ENCODE results near the gene ING4.
A peak's percentile ranks its signal among the peaks of the same experiment; 100 is the strongest.

The ING4 gene

DNA sequence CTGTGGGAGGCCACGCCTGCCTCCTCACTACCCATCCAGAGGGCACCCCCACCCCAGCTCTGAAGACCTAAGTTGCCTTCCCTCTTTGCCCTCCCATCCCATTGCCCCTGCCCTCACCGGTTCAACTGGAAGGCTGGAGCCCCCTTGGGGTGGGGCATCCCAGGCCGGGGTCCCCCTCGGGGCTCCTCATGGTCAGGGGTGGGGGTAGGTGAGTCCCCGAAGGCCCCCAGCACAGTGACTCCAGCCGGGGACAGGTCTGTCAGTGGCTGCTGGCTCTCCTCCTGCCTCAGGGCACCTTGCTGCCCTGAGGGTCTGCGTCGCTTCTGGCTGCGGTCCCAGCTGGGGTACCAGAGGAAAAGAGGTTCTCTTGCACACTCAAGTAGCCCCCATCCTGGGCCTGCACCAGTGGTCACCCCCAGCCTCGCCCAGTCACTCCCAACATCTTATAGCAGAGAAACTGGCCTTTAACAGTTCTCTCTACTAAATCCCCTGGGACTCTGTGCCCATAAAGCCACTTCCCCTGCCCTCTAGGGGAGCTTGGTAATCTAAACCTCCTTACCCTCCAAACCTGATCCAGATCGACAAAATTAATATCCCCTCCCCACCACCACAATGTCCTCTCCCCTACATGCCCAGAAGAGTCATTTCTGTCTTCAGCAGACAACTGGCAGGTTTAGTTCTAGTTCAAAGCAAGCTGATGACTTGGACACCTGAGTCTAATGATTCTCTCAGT is 32.6 kb upstream of the ING4 start:
- no peak for TF ChIP-seq CTCF (IDR thresholded peaks at IDR 0.05; ENCODE audit: extremely low read depth, insufficient read depth, missing control alignments)
- in situ Hi-C loops (cut with MboI; ENCODE audit: low pct_unique_long_range_greater_than_20kb, low sequenced_read_pairs, unreplicated experiment) = no loop called here
- no peak for DNase-seq (ENCODE audit: low spot score)

GRCh38 chr12:6694701-6695100 is 31.8 kb upstream of the ING4 start:
- no peak for DNase-seq (ENCODE audit: low spot score)
- in situ Hi-C loops (cut with MboI; ENCODE audit: low pct_unique_long_range_greater_than_20kb, low sequenced_read_pairs, unreplicated experiment) = no loop called here
- TF ChIP-seq CTCF (IDR thresholded peaks at IDR 0.05; ENCODE audit: extremely low read depth, insufficient read depth, missing control alignments) = no peak

DNA sequence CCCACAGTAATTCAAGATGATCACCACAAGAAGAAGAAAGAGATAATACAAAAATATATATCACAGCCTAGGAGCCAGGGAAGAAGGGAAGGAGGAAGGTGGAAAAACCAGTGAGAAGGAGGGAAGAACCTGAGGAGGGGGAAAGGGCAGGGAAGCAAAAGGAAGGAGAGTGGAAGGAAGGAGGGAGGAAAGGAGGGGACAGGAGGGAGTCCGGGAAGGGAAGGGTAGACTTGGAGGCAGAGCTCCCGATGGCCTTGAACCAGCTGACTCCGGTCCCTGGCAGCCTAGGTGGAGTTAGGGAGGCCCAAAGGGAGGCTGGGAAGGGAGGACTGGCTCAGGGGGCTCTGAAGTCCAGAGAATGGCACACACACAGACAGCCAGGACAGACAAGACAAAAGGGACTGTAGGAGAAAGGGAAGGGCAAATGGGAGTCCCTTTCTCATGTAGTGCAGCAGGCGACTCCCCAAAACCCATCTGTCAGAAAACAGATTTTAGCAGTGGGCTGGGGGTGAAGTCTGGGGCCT is 31.0 kb upstream of the ING4 start:
- in situ Hi-C loops (cut with MboI; ENCODE audit: low pct_unique_long_range_greater_than_20kb, low sequenced_read_pairs, unreplicated experiment) = no loop called here
- TF ChIP-seq CTCF (IDR thresholded peaks at IDR 0.05; ENCODE audit: extremely low read depth, insufficient read depth, missing control alignments) = no peak

GRCh38 chr12:6692888-6693287 is 30.0 kb upstream of the ING4 start:
- no peak for DNase-seq (ENCODE audit: low spot score)
- TF ChIP-seq CTCF (IDR thresholded peaks at IDR 0.05; ENCODE audit: extremely low read depth, insufficient read depth, missing control alignments) = no peak
- in situ Hi-C loops (cut with MboI; ENCODE audit: low pct_unique_long_range_greater_than_20kb, low sequenced_read_pairs, unreplicated experiment) = no loop called here

More for the DNA sequence above, 31.0 kb upstream of the ING4 start:
- no peak for DNase-seq (ENCODE audit: low spot score)

DNA sequence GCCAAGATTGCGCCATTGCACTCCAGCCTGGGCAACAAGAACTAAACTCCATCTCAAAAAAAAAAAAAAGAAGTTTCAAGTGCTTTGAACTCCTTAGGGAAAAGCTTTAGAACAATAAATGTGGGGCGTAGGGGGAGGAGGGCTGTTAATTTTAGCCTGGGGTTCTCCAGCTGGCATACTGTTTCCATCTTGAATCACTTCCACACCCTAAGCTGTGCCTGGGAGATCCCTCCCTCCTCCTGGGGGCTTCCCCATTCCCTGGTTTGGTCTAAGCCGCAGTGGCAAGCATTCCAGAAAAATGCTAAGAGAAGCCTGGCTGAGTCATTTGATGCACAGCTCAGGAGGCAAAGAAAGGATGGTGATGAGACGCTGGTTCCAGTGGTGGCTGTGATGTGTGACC is 28.6 kb upstream of the ING4 start:
- no peak for DNase-seq (ENCODE audit: low spot score)
- TF ChIP-seq CTCF (IDR thresholded peaks at IDR 0.05; ENCODE audit: extremely low read depth, insufficient read depth, missing control alignments) = no peak
- in situ Hi-C loops (cut with MboI; ENCODE audit: low pct_unique_long_range_greater_than_20kb, low sequenced_read_pairs, unreplicated experiment) = no loop called here

DNA sequence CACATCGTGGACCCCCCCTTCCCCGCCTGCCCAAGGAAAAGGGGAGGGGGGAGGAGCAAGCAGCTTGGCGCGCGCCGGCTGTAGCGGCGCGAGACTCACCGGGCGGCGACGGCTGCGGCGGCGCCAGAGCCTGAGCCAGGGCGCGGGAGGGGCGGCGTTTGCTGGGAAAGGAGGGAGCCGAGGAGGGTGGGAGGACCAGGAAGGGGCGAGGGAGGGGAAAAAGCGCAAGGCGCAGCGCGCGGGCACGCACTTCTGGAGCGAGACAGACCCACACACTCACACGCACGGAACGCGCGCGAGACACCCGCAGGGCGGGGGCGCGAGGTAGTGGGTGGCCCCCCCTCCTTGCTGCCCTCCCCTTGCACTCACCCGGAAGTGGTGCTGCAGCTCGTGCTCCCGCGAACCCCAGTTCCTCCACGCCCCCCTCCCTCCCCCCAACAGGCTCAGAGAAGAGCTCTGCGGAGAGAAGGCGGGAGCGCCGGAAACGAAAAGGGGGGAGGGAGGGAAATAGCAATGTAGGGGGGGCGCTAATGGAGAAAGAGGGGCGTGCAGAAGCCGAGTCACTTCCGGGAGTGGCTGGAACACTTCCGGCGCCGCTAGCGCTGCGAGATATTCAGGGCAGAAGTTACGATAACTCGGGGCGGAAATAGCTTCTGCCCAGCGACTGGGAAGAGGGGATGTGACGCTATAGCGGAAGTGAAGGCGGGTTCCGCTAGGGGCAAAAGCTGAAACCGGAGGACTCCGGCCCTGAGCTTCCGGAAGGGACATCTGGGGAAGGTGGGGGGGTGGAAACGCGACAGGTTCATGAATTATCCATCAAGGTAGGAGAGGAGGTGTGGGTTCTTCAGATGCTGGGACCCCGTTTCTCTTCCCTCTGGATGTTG is 26.3 kb upstream of the ING4 start, which contains the start of gene ZNF384:
TSS of gene ZNF384 (minus strand) at position 377 of the 884 bp plus-strand sequence. CDS start 9,855 bp downstream, outside the sequence.
- peak; percentile 96 for DNase-seq (ENCODE audit: low spot score)
- in situ Hi-C loops (cut with MboI; ENCODE audit: low pct_unique_long_range_greater_than_20kb, low sequenced_read_pairs, unreplicated experiment) = no loop called here
- TF ChIP-seq CTCF (IDR thresholded peaks at IDR 0.05; ENCODE audit: extremely low read depth, insufficient read depth, missing control alignments) = no peak
